Mesothelial cell of epicardium (in vitro differentiated cells): ENCODE measurements around the gene PTGES. TPM values are rescaled to one million over a fixed set of nuclear protein-coding genes. Genes with fewer than 3 reads are reported as not detected.

Source experiments
- DNase-seq, 2 experiments: peaks; one replicate each; pipeline ENCODE4 v3.0.0; 2021; ENCODE audit warnings: low spot score in 2 of 2; ENCODE audit not compliant: unreplicated experiment in 2 of 2
- H3K27ac Mint-ChIP-seq: 2 replicates; pipeline ENCODE4 v1.8.0; 2021; ENCODE audit warnings: mixed read lengths
- H3K27me3 Mint-ChIP-seq: 2 replicates; pipeline ENCODE4 v1.8.0; 2021; ENCODE audit warnings: low read depth, mixed read lengths
- H3K36me3 Mint-ChIP-seq: 2 replicates; pipeline ENCODE4 v1.8.0; 2021; ENCODE audit warnings: mixed read lengths
- H3K4me1 Mint-ChIP-seq: 2 replicates; pipeline ENCODE4 v1.8.0; 2021; ENCODE audit warnings: mixed read lengths
- H3K4me3 Mint-ChIP-seq: 2 replicates; pipeline ENCODE4 v1.8.0; 2021; ENCODE audit warnings: mild to moderate bottlenecking, moderate library complexity, mixed read lengths
- H3K9me3 Mint-ChIP-seq: 2 replicates; pipeline ENCODE4 v1.8.0; 2021; ENCODE audit warnings: mixed read lengths
- CTCF ChIP-seq: fragments of 200-600 bp; sonication (generic); IDR thresholded peaks from one replicate; pipeline ENCODE4 v1.5.0; 2021; ENCODE audit warnings: antibody characterized with exemption; ENCODE audit not compliant: unreplicated experiment
- total RNA-seq: library from RNA; stranded (reverse); gene quantifications from 3 replicates; pipeline ENCODE4 v1.2.1, GENCODE V29; 2021

PTGES gene
- total RNA-seq, 1 donor from 2014 or later = 30.1 TPM

GRCh38 chr9:129712634-129713401, 40.0 kb downstream of the PTGES start:
- Mint-ChIP-seq H3K27ac (peak overlapping the region; percentile 71), H3K4me3 (peak overlapping the region; percentile 6), H3K27me3 (no peaks in the 10 kb centered on the region), H3K4me1 (peaks cover 30% of the 10 kb centered on the region), H3K9me3 (no peaks in the 10 kb centered on the region), H3K36me3 (no peaks in the 10 kb centered on the region)
- TF ChIP-seq CTCF = no peak
- DNase-seq = no peak

GRCh38 chr9:129710169-129710453, 42.7 kb downstream of the PTGES start:
- Mint-ChIP-seq H3K36me3 (no peaks in the 10 kb centered on the region), H3K27ac (no peak overlapping the region), H3K27me3 (no peaks in the 10 kb centered on the region), H3K4me3 (no peak overlapping the region), H3K4me1 (peaks cover 30% of the 10 kb centered on the region), H3K9me3 (no peaks in the 10 kb centered on the region)
- no peak for DNase-seq
- no peak for TF ChIP-seq CTCF

GRCh38 chr9:129709438-129710168, 43.2 kb downstream of the PTGES start:
- Mint-ChIP-seq H3K4me1 (peaks cover 30% of the 10 kb centered on the region), H3K27ac (peak overlapping the region; percentile 47), H3K9me3 (no peaks in the 10 kb centered on the region), H3K27me3 (no peaks in the 10 kb centered on the region), H3K36me3 (no peaks in the 10 kb centered on the region), H3K4me3 (no peak overlapping the region)
- no peak for TF ChIP-seq CTCF
- DNase-seq = no peak

- peaks cover 36% of the 10 kb centered on the region for H3K4me1 Mint-ChIP-seq
- no peak for TF ChIP-seq CTCF
- no peak for DNase-seq
- H3K9me3 Mint-ChIP-seq = no peaks in the 10 kb centered on the region
- no peaks in the 10 kb centered on the region for H3K36me3 Mint-ChIP-seq
- peak overlapping the region; percentile 79 for H3K27ac Mint-ChIP-seq
- no peak overlapping the region for H3K4me3 Mint-ChIP-seq
- no peaks in the 10 kb centered on the region for H3K27me3 Mint-ChIP-seq
These were observed 44.0 kb downstream of the PTGES start for GRCh38 chr9:129708793-129709192.

GRCh38 chr9:129704807-129705206, 48.0 kb downstream of the PTGES start:
- DNase-seq = no peak
- Mint-ChIP-seq H3K4me1 (peaks cover 28% of the 10 kb centered on the region), H3K36me3 (no peaks in the 10 kb centered on the region), H3K27me3 (peaks cover 6% of the 10 kb centered on the region), H3K27ac (no peak overlapping the region), H3K4me3 (no peak overlapping the region), H3K9me3 (no peaks in the 10 kb centered on the region)
- no peak for TF ChIP-seq CTCF
